GM06990 (cell line): ENCODE data around the gene ADGRD1.

Source experiments
- DNase-seq: peaks from one replicate; pipeline ENCODE4 v3.0.0-alpha.2; 2011; ENCODE audit not compliant: insufficient read length; ENCODE audit errors: extremely low read depth
- H3K27me3 ChIP-seq: replicated peaks from 2 replicates; pipeline ENCODE4 v1.6.0; 2011; ENCODE audit warnings: low read length; ENCODE audit not compliant: control insufficient read depth, insufficient read depth
- H3K36me3 ChIP-seq: 2 replicates; pipeline ENCODE4 v1.5.1; 2011; ENCODE audit warnings: low read length; ENCODE audit not compliant: control insufficient read depth, insufficient read depth
- H3K4me3 ChIP-seq: replicated peaks from 2 replicates; pipeline ENCODE4 v1.5.1; 2011; ENCODE audit warnings: low read depth, mild to moderate bottlenecking, control low read depth, low read length
- CTCF ChIP-seq: IDR thresholded peaks from 2 replicates; pipeline ENCODE4 v1.5.1; 2011; ENCODE audit warnings: low read length, control low read depth, mild to moderate bottlenecking, inconsistent platforms; ENCODE audit not compliant: insufficient read depth, poor library complexity, severe bottlenecking

Gene ADGRD1

GRCh38 chr12:131112700-131113290, 159.1 kb downstream of the ADGRD1 start:
- Histone ChIP-seq H3K27me3 (no peaks in the 10 kb centered on the region), H3K4me3 (no peak overlapping the region), H3K36me3 (no peaks in the 10 kb centered on the region)
- no peak for DNase-seq
- no peak for TF ChIP-seq CTCF

DNA sequence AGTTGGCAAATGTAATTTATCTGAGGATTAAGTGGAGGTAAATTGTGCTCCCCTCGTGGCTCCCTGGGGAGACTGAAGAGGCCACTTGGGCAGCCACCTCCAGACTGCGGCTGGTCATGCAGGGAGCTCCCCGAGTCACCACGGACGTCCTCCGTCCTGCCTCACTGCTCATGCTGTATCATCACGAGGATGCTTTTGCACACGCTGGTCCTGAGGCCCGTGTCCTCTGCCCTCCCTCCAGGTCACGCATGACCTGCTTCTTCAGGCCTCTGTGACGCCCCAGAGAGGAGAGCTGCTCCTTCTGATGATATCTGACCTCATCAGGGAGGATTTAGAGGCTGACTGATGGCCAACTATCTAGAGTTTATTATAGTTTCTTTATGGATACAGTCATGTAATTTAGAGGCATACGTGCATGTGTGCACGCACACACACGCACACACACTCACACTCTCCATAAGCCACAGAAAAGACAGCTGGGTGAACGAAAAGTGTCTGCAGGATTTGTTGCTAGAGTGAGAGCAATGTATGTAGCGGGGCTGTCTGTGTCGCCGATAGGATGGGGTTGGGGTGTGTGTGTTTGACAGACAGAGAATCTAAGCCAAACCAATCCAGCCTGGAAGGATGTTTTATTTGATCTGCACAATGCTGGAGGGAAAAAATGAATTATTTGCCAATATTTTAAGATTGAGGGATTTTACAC, 160.0 kb downstream of the ADGRD1 start:
- H3K4me3 ChIP-seq = no peak overlapping the region
- no peak for DNase-seq
- H3K27me3 ChIP-seq = no peaks in the 10 kb centered on the region
- H3K36me3 ChIP-seq = no peaks in the 10 kb centered on the region
- no peak for TF ChIP-seq CTCF

- TF ChIP-seq CTCF = no peak
- Histone ChIP-seq H3K36me3 (no peaks in the 10 kb centered on the region), H3K27me3 (no peaks in the 10 kb centered on the region), H3K4me3 (no peak overlapping the region)
- no peak for DNase-seq
These were observed 160.6 kb downstream of the ADGRD1 start for GRCh38 chr12:131114271-131114670.

GRCh38 chr12:131114942-131115584, 161.4 kb downstream of the ADGRD1 start:
- no peaks in the 10 kb centered on the region for H3K27me3 ChIP-seq
- H3K4me3 ChIP-seq = no peak overlapping the region
- H3K36me3 ChIP-seq = no peaks in the 10 kb centered on the region
- DNase-seq = no peak
- no peak for TF ChIP-seq CTCF

DNA sequence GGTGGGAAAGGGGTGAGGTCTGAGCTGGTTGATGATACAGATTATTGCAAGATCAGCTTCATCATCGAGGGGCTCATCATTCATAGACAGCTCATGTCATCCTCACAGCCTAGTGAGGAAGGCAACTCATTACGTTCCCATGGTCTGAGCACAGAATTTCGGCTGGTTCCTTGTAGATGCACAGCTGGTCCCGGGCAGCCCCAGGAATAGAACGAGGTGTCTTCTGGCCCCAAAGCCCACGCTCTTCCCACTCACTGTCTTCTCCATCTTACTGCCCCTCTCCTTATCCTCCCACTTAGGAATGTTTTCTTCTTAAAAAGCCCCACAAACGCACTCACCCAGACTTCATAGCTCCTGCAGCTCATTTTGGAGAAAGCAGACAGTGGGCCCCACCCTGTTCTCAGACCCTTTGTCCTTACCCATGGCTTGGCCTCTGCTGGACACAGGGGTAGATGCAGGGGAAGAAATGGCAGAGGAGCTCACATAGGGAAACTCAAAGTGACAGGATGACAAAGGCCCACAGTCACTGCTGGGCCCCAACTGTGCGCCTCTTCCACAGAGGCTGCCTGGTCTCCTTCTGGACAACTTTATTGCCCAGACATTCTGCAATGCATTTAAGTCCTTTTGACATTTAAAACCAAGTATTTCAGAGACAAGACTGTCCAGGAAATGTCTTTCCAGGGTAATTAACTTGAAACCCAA, 162.2 kb downstream of the ADGRD1 start:
- DNase-seq = no peak
- no peak overlapping the region for H3K4me3 ChIP-seq
- H3K27me3 ChIP-seq = no peaks in the 10 kb centered on the region
- H3K36me3 ChIP-seq = no peaks in the 10 kb centered on the region; the same call in 1 of the 2 replicates
- TF ChIP-seq CTCF = no peak
